DND-41 (cell line): ENCODE measurements around the gene ZC2HC1B.

Experiments
- ATAC-seq: fragments of 200-7000 bp; cut with Tn5 transposase; 3 replicates; pipeline ENCODE4 v1.9.1; 2021; ENCODE audit warnings: low read depth; ENCODE audit not compliant: insufficient read depth
- DNase-seq: peaks from one replicate; pipeline ENCODE4 v3.0.0-alpha.2; 2020
- H2AFZ ChIP-seq: 2 replicates; pipeline ENCODE4 v1.6.0; 2012; ENCODE audit warnings: low read depth, low read length
- H3K27ac ChIP-seq: 2 replicates; pipeline ENCODE4 v1.5.1; 2012; ENCODE audit warnings: low read length, inconsistent platforms
- H3K27me3 ChIP-seq: fragments of 200-600 bp; sonication (generic); 2 replicates; pipeline ENCODE4 v1.6.0; 2012; ENCODE audit warnings: low read length, mild to moderate bottlenecking, inconsistent platforms; ENCODE audit not compliant: insufficient read depth, poor library complexity
- H3K36me3 ChIP-seq: 2 replicates; pipeline ENCODE4 v1.5.1; 2012; ENCODE audit warnings: low read length, inconsistent platforms; ENCODE audit not compliant: insufficient read depth
- H3K4me1 ChIP-seq: 2 replicates; pipeline ENCODE4 v1.5.1; 2012; ENCODE audit warnings: mild to moderate bottlenecking, low read length; ENCODE audit not compliant: insufficient read depth
- H3K4me2 ChIP-seq: 2 replicates; pipeline ENCODE4 v1.6.0; 2012; ENCODE audit warnings: mild to moderate bottlenecking, moderate library complexity, low read length, inconsistent platforms; ENCODE audit not compliant: insufficient read depth
- H3K4me3 ChIP-seq, 2 experiments: fragments of 200-600 bp in 1 of 2; shearing (Covaris generic) in 1 of 2; 2 replicates each; pipeline ENCODE4 v1.5.1; 2012 to 2016; ENCODE audit warnings: inconsistent platforms in 2 of 2, low read length in 2 of 2, mild to moderate bottlenecking in 2 of 2, low read depth in 1 of 2, moderate library complexity in 1 of 2
- H3K79me2 ChIP-seq: 2 replicates; pipeline ENCODE4 v1.6.0; 2012; ENCODE audit warnings: low read length, inconsistent platforms; ENCODE audit not compliant: insufficient read depth
- H3K9ac ChIP-seq: 2 replicates; pipeline ENCODE4 v1.6.0; 2012; ENCODE audit warnings: low read depth, mild to moderate bottlenecking, inconsistent platforms, low read length, moderate library complexity
- H3K9me3 ChIP-seq: 2 replicates; pipeline ENCODE4 v1.5.1; 2012; ENCODE audit warnings: low read length, moderate library complexity, mild to moderate bottlenecking, inconsistent platforms; ENCODE audit not compliant: insufficient read depth, severe bottlenecking
- H4K20me1 ChIP-seq: 2 replicates; pipeline ENCODE4 v1.6.0; 2012; ENCODE audit warnings: low read length; ENCODE audit not compliant: insufficient read depth
- CTCF ChIP-seq: IDR thresholded peaks from 2 replicates; pipeline ENCODE4 v1.5.1; 2012; ENCODE audit warnings: borderline replicate concordance, low read length, moderate library complexity, mild to moderate bottlenecking; ENCODE audit not compliant: poor library complexity, severe bottlenecking; ENCODE audit errors: extremely low read depth
- EZH2 ChIP-seq: IDR thresholded peaks from 3 replicates; pipeline ENCODE4 v1.6.1; 2012; ENCODE audit warnings: borderline replicate concordance, low read depth, mild to moderate bottlenecking, moderate library complexity, low read length, inconsistent platforms; ENCODE audit not compliant: severe bottlenecking

ZC2HC1B gene

DNA sequence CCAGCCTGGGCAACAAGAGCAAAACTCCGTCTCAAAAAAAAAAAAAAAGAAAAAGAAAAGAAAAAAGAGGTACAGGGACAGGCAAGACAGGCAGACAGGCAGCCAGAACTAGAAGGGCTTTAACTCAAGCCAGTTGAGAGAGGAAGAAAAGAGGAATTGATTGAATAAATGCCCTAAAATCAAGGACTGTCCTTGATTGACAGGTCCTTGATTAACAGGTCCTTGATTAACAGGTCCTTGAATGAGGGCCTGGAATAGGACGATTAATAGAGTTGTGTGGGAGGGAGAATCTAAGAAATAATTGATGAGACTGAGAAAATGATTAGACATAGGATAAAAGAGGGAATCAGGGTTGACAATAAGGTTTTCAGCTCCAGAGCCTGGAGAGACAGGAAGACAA, 36.1 kb downstream of the ZC2HC1B start:
- no peaks in the 10 kb centered on the region for H3K79me2 ChIP-seq
- no peaks in the 10 kb centered on the region for H3K36me3 ChIP-seq
- no peak for TF ChIP-seq EZH2
- TF ChIP-seq CTCF = no peak
- H3K9me3 ChIP-seq = no peaks in the 10 kb centered on the region
- no peak overlapping the region for H3K4me2 ChIP-seq
- H4K20me1 ChIP-seq = no peaks in the 10 kb centered on the region
- no peak overlapping the region for H3K4me3 ChIP-seq
- H2AFZ ChIP-seq = no peak overlapping the region
- ATAC-seq (no peak), DNase-seq (no peak)
- no peaks in the 10 kb centered on the region for H3K27me3 ChIP-seq
- H3K4me1 ChIP-seq = no peaks in the 10 kb centered on the region
- H3K27ac ChIP-seq = no peak overlapping the region
- no peak overlapping the region for H3K9ac ChIP-seq

GRCh38 chr6:143901885-143902750, 37.8 kb downstream of the ZC2HC1B start:
- H3K27me3 ChIP-seq = no peaks in the 10 kb centered on the region
- H3K4me1 ChIP-seq = no peaks in the 10 kb centered on the region
- no peaks in the 10 kb centered on the region for H3K79me2 ChIP-seq
- H2AFZ ChIP-seq = no peak overlapping the region
- no peak overlapping the region for H3K4me2 ChIP-seq
- no peaks in the 10 kb centered on the region for H4K20me1 ChIP-seq
- no peaks in the 10 kb centered on the region for H3K9me3 ChIP-seq
- no peaks in the 10 kb centered on the region for H3K36me3 ChIP-seq
- ATAC-seq = no peak
- TF ChIP-seq CTCF (no peak), EZH2 (no peak)
- H3K4me3 ChIP-seq = no peak overlapping the region
- H3K9ac ChIP-seq = no peak overlapping the region
- DNase-seq = no peak
- H3K27ac ChIP-seq = no peak overlapping the region

DNA sequence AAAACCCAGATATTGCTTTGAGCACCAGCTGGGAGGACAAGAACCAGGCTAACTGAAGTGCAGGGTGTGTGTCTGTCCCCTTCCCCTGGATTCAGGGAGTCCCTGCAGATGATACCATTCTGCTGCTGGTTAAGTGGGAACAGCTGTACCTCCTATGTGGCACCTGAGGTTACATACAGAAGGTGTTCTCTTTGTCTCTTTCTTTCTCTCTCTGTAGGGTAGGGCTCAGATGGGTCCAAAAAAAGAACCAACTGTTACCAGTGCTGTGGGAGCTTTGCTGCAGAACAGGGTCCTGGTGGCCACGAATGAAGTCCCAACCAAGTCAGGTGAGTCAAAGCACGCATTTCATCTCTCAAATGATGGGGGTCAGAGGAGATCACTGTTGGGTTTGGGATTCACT, 38.6 kb downstream of the ZC2HC1B start:
- H4K20me1 ChIP-seq = no peaks in the 10 kb centered on the region
- no peaks in the 10 kb centered on the region for H3K9me3 ChIP-seq
- no peak overlapping the region for H2AFZ ChIP-seq
- no peaks in the 10 kb centered on the region for H3K4me1 ChIP-seq
- no peak for TF ChIP-seq EZH2
- TF ChIP-seq CTCF = no peak
- H3K79me2 ChIP-seq = no peaks in the 10 kb centered on the region
- no peaks in the 10 kb centered on the region for H3K27me3 ChIP-seq
- DNase-seq (no peak), ATAC-seq (no peak)
- H3K36me3 ChIP-seq = no peaks in the 10 kb centered on the region
- no peak overlapping the region for H3K27ac ChIP-seq
- no peak overlapping the region for H3K9ac ChIP-seq
- H3K4me2 ChIP-seq = no peak overlapping the region
- H3K4me3 ChIP-seq = no peak overlapping the region
